DND-41 (cell line): ENCODE results near the gene GDPGP1.
"Not testable (repeated sequence)": the region's sequence is repeated elsewhere in the genome, so short reads cannot be mapped to it uniquely, and the experiment has no call there.

ENCODE experiments used
- ATAC-seq: fragments of 200-7000 bp; cut with Tn5 transposase; 3 replicates; pipeline ENCODE4 v1.9.1; 2021; ENCODE audit warnings: low read depth; ENCODE audit not compliant: insufficient read depth
- DNase-seq: peaks from one replicate; pipeline ENCODE4 v3.0.0-alpha.2; 2020
- H2AFZ ChIP-seq: 2 replicates; pipeline ENCODE4 v1.6.0; 2012; ENCODE audit warnings: low read depth, low read length
- H3K27ac ChIP-seq: 2 replicates; pipeline ENCODE4 v1.5.1; 2012; ENCODE audit warnings: low read length, inconsistent platforms
- H3K27me3 ChIP-seq: fragments of 200-600 bp; sonication (generic); 2 replicates; pipeline ENCODE4 v1.6.0; 2012; ENCODE audit warnings: low read length, mild to moderate bottlenecking, inconsistent platforms; ENCODE audit not compliant: insufficient read depth, poor library complexity
- H3K36me3 ChIP-seq: 2 replicates; pipeline ENCODE4 v1.5.1; 2012; ENCODE audit warnings: low read length, inconsistent platforms; ENCODE audit not compliant: insufficient read depth
- H3K4me1 ChIP-seq: 2 replicates; pipeline ENCODE4 v1.5.1; 2012; ENCODE audit warnings: mild to moderate bottlenecking, low read length; ENCODE audit not compliant: insufficient read depth
- H3K4me2 ChIP-seq: 2 replicates; pipeline ENCODE4 v1.6.0; 2012; ENCODE audit warnings: mild to moderate bottlenecking, moderate library complexity, low read length, inconsistent platforms; ENCODE audit not compliant: insufficient read depth
- H3K4me3 ChIP-seq, 2 experiments: fragments of 200-600 bp in 1 of 2; shearing (Covaris generic) in 1 of 2; 2 replicates each; pipeline ENCODE4 v1.5.1; 2012 to 2016; ENCODE audit warnings: inconsistent platforms in 2 of 2, low read length in 2 of 2, mild to moderate bottlenecking in 2 of 2, low read depth in 1 of 2, moderate library complexity in 1 of 2
- H3K79me2 ChIP-seq: 2 replicates; pipeline ENCODE4 v1.6.0; 2012; ENCODE audit warnings: low read length, inconsistent platforms; ENCODE audit not compliant: insufficient read depth
- H3K9ac ChIP-seq: 2 replicates; pipeline ENCODE4 v1.6.0; 2012; ENCODE audit warnings: low read depth, mild to moderate bottlenecking, inconsistent platforms, low read length, moderate library complexity
- H3K9me3 ChIP-seq: 2 replicates; pipeline ENCODE4 v1.5.1; 2012; ENCODE audit warnings: low read length, moderate library complexity, mild to moderate bottlenecking, inconsistent platforms; ENCODE audit not compliant: insufficient read depth, severe bottlenecking
- H4K20me1 ChIP-seq: 2 replicates; pipeline ENCODE4 v1.6.0; 2012; ENCODE audit warnings: low read length; ENCODE audit not compliant: insufficient read depth
- CTCF ChIP-seq: IDR thresholded peaks from 2 replicates; pipeline ENCODE4 v1.5.1; 2012; ENCODE audit warnings: borderline replicate concordance, low read length, moderate library complexity, mild to moderate bottlenecking; ENCODE audit not compliant: poor library complexity, severe bottlenecking; ENCODE audit errors: extremely low read depth
- EZH2 ChIP-seq: IDR thresholded peaks from 3 replicates; pipeline ENCODE4 v1.6.1; 2012; ENCODE audit warnings: borderline replicate concordance, low read depth, mild to moderate bottlenecking, moderate library complexity, low read length, inconsistent platforms; ENCODE audit not compliant: severe bottlenecking

GDPGP1 gene

GRCh38 chr15:90249203-90249863 is 15.3 kb downstream of the GDPGP1 start, which contains the start of gene TTLL13:
TTLL13 (plus strand) TSS chr15:90249556; CDS start chr15:90250631, 1,075 bp downstream.
- no peak within 1 kb of the TSS for H2AFZ ChIP-seq
- ATAC-seq, result peak; percentile 67; the same call in 2 of the 3 replicates
- no peaks in the 10 kb centered on the region for H4K20me1 ChIP-seq
- no peak within 1 kb of the TSS for H3K9ac ChIP-seq
- H3K4me3 ChIP-seq, result no peak within 1 kb of the TSS
- no peaks in the 10 kb centered on the region for H3K27me3 ChIP-seq
- DNase-seq, result peak; percentile 68
- H3K9me3 ChIP-seq, result no peaks in the 10 kb centered on the region
- no peak within 1 kb of the TSS for H3K4me2 ChIP-seq
- H3K79me2 ChIP-seq, result no peaks in the 10 kb centered on the region
- H3K27ac ChIP-seq, result no peak within 1 kb of the TSS
- no peaks in the 10 kb centered on the region for H3K4me1 ChIP-seq
- TF ChIP-seq EZH2, result no peak
- no peak for TF ChIP-seq CTCF
- no peaks in the 10 kb centered on the region for H3K36me3 ChIP-seq

- TF ChIP-seq EZH2 (no peak), CTCF (no peak)
- Histone ChIP-seq H3K9me3 (no peaks in the 10 kb centered on the region), H4K20me1 (no peaks in the 10 kb centered on the region), H3K9ac (no peak overlapping the region), H3K27ac (no peak overlapping the region), H3K4me1 (no peaks in the 10 kb centered on the region), H3K4me3 (no peak overlapping the region), H3K79me2 (no peaks in the 10 kb centered on the region), H3K36me3 (no peaks in the 10 kb centered on the region), H2AFZ (no peak overlapping the region), H3K27me3 (no peaks in the 10 kb centered on the region), H3K4me2 (no peak overlapping the region)
- ATAC-seq, result no peak
- DNase-seq, result no peak
Measured at GRCh38 chr15:90257776-90258175, 23.8 kb downstream of the GDPGP1 start.

GRCh38 chr15:90259524-90259923 is 25.5 kb downstream of the GDPGP1 start:
- no peak for DNase-seq
- H3K27ac ChIP-seq, result no peak overlapping the region

GRCh38 chr15:90260731-90261130 is 26.7 kb downstream of the GDPGP1 start:
- not testable (repeated sequence) for H3K9me3 ChIP-seq, H4K20me1 ChIP-seq, H3K27me3 ChIP-seq, DNase-seq, ATAC-seq, H3K9ac ChIP-seq, H3K27ac ChIP-seq, H3K36me3 ChIP-seq, H3K4me2 ChIP-seq, H3K4me3 ChIP-seq, H2AFZ ChIP-seq
- Histone ChIP-seq H3K79me2 (peaks cover 15% of the 10 kb centered on the region), H3K4me1 (peaks cover 12% of the 10 kb centered on the region)

More at GRCh38 chr15:90259524-90259923, 25.5 kb downstream of the GDPGP1 start:
- Histone ChIP-seq H3K27me3 (no peaks in the 10 kb centered on the region), H4K20me1 (no peaks in the 10 kb centered on the region), H3K79me2 (peaks cover 4% of the 10 kb centered on the region), H3K36me3 (no peaks in the 10 kb centered on the region), H3K9me3 (no peaks in the 10 kb centered on the region), H3K4me1 (peaks cover 8% of the 10 kb centered on the region), H3K4me3 (no peak overlapping the region), H3K4me2 (no peak overlapping the region), H3K9ac (no peak overlapping the region), H2AFZ (no peak overlapping the region)
- ATAC-seq, result no peak
- TF ChIP-seq CTCF (no peak), EZH2 (no peak)
